Upper lobe of left lung (tissue), 4 donors: ENCODE data around the gene FAM162A.

ENCODE experiments used
- EP300 ChIP-seq, 4 donors: sonication (generic); formaldehyde crosslinking; IDR thresholded peaks; one replicate each; pipeline ENCODE4 v1.5.1; 2017; ENCODE audit warnings: antibody characterized with exemption in 4 of 4, control low read depth in 2 of 4
- POLR2AphosphoS5 ChIP-seq, 2 donors: sonication (generic); formaldehyde crosslinking; IDR thresholded peaks; one replicate each; pipeline ENCODE4 v1.5.1; 2017; ENCODE audit warnings: antibody characterized with exemption in 2 of 2
- TF ChIP-seq, protein P1 (sequence below), 6 experiments: fragments of 450-650 bp in 4 of 6; fragments of 200-600 bp in 2 of 6; sonication (generic) in 2 of 6; IDR thresholded peaks; one replicate each; pipeline ENCODE4 v1.5.1; 2016 to 2019; ENCODE audit warnings: antibody characterized with exemption in 6 of 6

DNA sequence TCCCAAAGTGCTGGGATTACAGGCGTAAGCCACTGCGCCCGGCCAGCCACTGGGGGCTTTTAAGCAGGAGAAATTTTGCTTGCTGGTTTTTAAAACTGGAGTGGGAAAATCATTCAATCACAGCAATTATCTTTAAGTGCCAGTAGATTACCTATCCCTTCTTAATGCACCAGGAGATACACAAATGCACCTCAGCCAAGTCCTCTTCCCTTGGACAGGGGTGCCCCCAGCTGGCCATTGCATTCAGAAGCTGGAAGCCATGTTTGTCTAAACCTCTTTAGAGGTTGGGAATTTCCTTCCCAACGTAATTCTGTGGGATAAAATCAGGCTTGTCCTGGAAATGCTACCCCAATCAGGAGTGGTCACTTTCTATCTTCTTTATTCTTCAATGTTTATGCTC, 27.6 kb upstream of the FAM162A start:
- TF ChIP-seq, protein P1, sequence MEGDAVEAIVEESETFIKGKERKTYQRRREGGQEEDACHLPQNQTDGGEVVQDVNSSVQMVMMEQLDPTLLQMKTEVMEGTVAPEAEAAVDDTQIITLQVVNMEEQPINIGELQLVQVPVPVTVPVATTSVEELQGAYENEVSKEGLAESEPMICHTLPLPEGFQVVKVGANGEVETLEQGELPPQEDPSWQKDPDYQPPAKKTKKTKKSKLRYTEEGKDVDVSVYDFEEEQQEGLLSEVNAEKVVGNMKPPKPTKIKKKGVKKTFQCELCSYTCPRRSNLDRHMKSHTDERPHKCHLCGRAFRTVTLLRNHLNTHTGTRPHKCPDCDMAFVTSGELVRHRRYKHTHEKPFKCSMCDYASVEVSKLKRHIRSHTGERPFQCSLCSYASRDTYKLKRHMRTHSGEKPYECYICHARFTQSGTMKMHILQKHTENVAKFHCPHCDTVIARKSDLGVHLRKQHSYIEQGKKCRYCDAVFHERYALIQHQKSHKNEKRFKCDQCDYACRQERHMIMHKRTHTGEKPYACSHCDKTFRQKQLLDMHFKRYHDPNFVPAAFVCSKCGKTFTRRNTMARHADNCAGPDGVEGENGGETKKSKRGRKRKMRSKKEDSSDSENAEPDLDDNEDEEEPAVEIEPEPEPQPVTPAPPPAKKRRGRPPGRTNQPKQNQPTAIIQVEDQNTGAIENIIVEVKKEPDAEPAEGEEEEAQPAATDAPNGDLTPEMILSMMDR (IDR thresholded peaks at IDR 0.05): peak in 3 of 6 experiments; percentile 13 to 28 (median 21)
- TF ChIP-seq POLR2AphosphoS5 (IDR thresholded peaks at IDR 0.05) (no peak), EP300 (IDR thresholded peaks at IDR 0.05) (no peak)
